Activated CD8-positive, alpha-beta T cell treated with anti-CD3 and anti-CD28 coated beads for 36 hours (primary cell): ENCODE data around the gene C2CD4C. TPM values are rescaled to one million over a fixed set of nuclear protein-coding genes. Genes with fewer than 3 reads are reported as not detected.
"Not testable (repeated sequence)": the region's sequence is repeated elsewhere in the genome, so short reads cannot be mapped to it uniquely, and the experiment has no call there.

Experiments used
- ATAC-seq: fragments of 200-7000 bp; cut with Tn5 transposase; one replicate; pipeline ENCODE4 v1.10.0; 2021; ENCODE audit warnings: mild to moderate bottlenecking, moderate library complexity
- CTCF ChIA-PET: fragments of 350-600 bp; sonication (Branson Sonifier 250); formaldehyde crosslinking; loops from one replicate; lab custom pipeline; 2021; ENCODE audit warnings: antibody characterized with exemption; lab: Charles Lee
- POLR2A ChIA-PET: fragments of 350-600 bp; sonication (Branson Sonifier 250); formaldehyde crosslinking; loops from one replicate; lab custom pipeline; 2021; ENCODE audit warnings: antibody characterized with exemption; lab: Charles Lee
- DNase-seq: peaks from one replicate; pipeline ENCODE4 v3.0.0-alpha.2; 2020
- H3K27ac Mint-ChIP-seq: one replicate; pipeline ENCODE4 v1.8.0; 2021; ENCODE audit warnings: mild to moderate bottlenecking, mixed read lengths
- H3K27me3 Mint-ChIP-seq: one replicate; pipeline ENCODE4 v1.8.0; 2021; ENCODE audit warnings: mixed read lengths
- H3K36me3 Mint-ChIP-seq: one replicate; pipeline ENCODE4 v1.8.0; 2021; ENCODE audit warnings: low read depth, mixed read lengths
- H3K4me1 Mint-ChIP-seq: one replicate; pipeline ENCODE4 v1.8.0; 2021; ENCODE audit warnings: low read depth, mixed read lengths
- H3K4me3 Mint-ChIP-seq: one replicate; pipeline ENCODE4 v1.8.0; 2021; ENCODE audit warnings: mild to moderate bottlenecking, moderate library complexity, mixed read lengths
- H3K9me3 Mint-ChIP-seq: one replicate; pipeline ENCODE4 v1.8.0; 2021; ENCODE audit warnings: mixed read lengths
- CTCF ChIP-seq: fragments of 200-600 bp; IDR thresholded peaks from one replicate; pipeline ENCODE4 v1.8.0; 2022; ENCODE audit warnings: antibody characterized with exemption, mild to moderate bottlenecking
- intact Hi-C: fragments of 100-400 bp; cut with micrococcal nuclease; formaldehyde crosslinking; loops from one replicate; pipeline ENCODE4 v1.10.0; 2022
- total RNA-seq, 2 experiments: library from RNA; stranded (reverse); gene quantifications; one replicate each; pipeline ENCODE4 v1.2.3, GENCODE V29; 2021

C2CD4C gene
- total RNA-seq, 2 experiments from 2014 or later = 0.13 to 0.25 TPM

GRCh38 chr19:362154-362553, 46.8 kb downstream of the C2CD4C start:
- H3K4me1 Mint-ChIP-seq = no peaks in the 10 kb centered on the region
- no peak for TF ChIP-seq CTCF
- ChIA-PET POLR2A (no interaction called here), CTCF (interaction anchor here (1.3 kb wide), 1 partner anchor 145 kb away, joined by 3 read pairs; the partner anchor contains the start of gene TPGS1)
- no peaks in the 10 kb centered on the region for H3K9me3 Mint-ChIP-seq
- no peak for ATAC-seq
- no peak overlapping the region for H3K27ac Mint-ChIP-seq
- no peak overlapping the region for H3K4me3 Mint-ChIP-seq
- H3K27me3 Mint-ChIP-seq = peaks cover 8% of the 10 kb centered on the region
- intact Hi-C loops = no loop called here
- no peak for DNase-seq
- no peaks in the 10 kb centered on the region for H3K36me3 Mint-ChIP-seq

GRCh38 chr19:359653-359925, 49.4 kb downstream of the C2CD4C start:
- TF ChIP-seq CTCF = no peak
- ChIA-PET CTCF (no interaction called here), POLR2A (no interaction called here)
- peaks cover 3% of the 10 kb centered on the region for H3K9me3 Mint-ChIP-seq
- intact Hi-C loops = no loop called here
- H3K4me3 Mint-ChIP-seq = no peak overlapping the region
- H3K27me3 Mint-ChIP-seq = peaks cover 5% of the 10 kb centered on the region
- H3K27ac Mint-ChIP-seq = no peak overlapping the region
- H3K4me1 Mint-ChIP-seq = no peaks in the 10 kb centered on the region
- H3K36me3 Mint-ChIP-seq = no peaks in the 10 kb centered on the region
- ATAC-seq (no peak), DNase-seq (no peak)

- CTCF ChIA-PET, H3K36me3 Mint-ChIP-seq, H3K4me1 Mint-ChIP-seq, H3K4me3 Mint-ChIP-seq, H3K27ac Mint-ChIP-seq, POLR2A ChIA-PET, DNase-seq, intact Hi-C loops, H3K27me3 Mint-ChIP-seq, ATAC-seq: not testable (repeated sequence)
- H3K9me3 Mint-ChIP-seq = peaks cover 11% of the 10 kb centered on the region
These were observed 53.4 kb downstream of the C2CD4C start for GRCh38 chr19:355536-355935.

Other genes with a start within 250 kb of the C2CD4C start
- gene PLPP2, start 117.7 kb downstream of the C2CD4C start, total RNA-seq = under 1 TPM in 1 of 2 experiments, not detected in 1; 0.36 TPM
- gene MIER2, start 64.4 kb downstream of the C2CD4C start, total RNA-seq = 10 to 100 TPM; 20.0 to 20.4 TPM
- under 1 TPM; 0.25 to 0.45 TPM for gene SHC2, start 51.9 kb upstream of the C2CD4C start, total RNA-seq
- under 1 TPM; 0.20 to 0.22 TPM for gene MADCAM1, start 87.3 kb upstream of the C2CD4C start, total RNA-seq
- 1 to 10 TPM; 8.9 to 9.3 TPM for gene TPGS1, start 98.3 kb upstream of the C2CD4C start, total RNA-seq
- gene CDC34, start 122.6 kb upstream of the C2CD4C start, total RNA-seq = 10 to 100 TPM; 38.1 to 43.7 TPM
- 10 to 100 TPM; 52.7 to 58.5 TPM for gene GZMM, start 134.9 kb upstream of the C2CD4C start, total RNA-seq
- 100 to 1,000 TPM; 159 to 160 TPM for gene BSG, start 163.4 kb upstream of the C2CD4C start, total RNA-seq
- gene HCN2, start 180.7 kb upstream of the C2CD4C start, total RNA-seq = under 1 TPM; 0.18 TPM
- 10 to 100 TPM; 66.6 to 67.9 TPM for gene POLRMT, start 224.4 kb upstream of the C2CD4C start, total RNA-seq
- under 1 TPM in 1 of 2 experiments, not detected in 1; 0.16 TPM for gene FGF22, start 230.7 kb upstream of the C2CD4C start, total RNA-seq